IMR-90 (cell line): Measurements from ENCODE around the gene TM7SF2. TPM values are rescaled to one million over a fixed set of nuclear protein-coding genes. Genes with fewer than 3 reads are reported as not detected.
A peak's percentile ranks its signal among the peaks of the same experiment; 100 is the strongest.

ENCODE experiments used
- ATAC-seq: fragments of 200-7000 bp; cut with Tn5 transposase; 2 replicates; pipeline ENCODE4 v1.9.1; 2020; ENCODE audit warnings: low read depth, mild to moderate bottlenecking, moderate library complexity
- BruUV-seq: library from RNA; stranded (reverse); fragments of 400-500 nt; replicated peaks from 2 replicates; lab custom pipeline; 2021; lab: Mats Ljungman, UMichigan
- CTCF ChIA-PET: fragments of 300-600 bp; formaldehyde crosslinking; extraction: SDS; loops from one replicate; lab custom pipeline; 2021; ENCODE audit warnings: antibody characterized with exemption; lab: Yijun Ruan, JAX
- POLR2A ChIA-PET: fragments of 300-600 bp; sonication (Branson Sonifier 250); formaldehyde crosslinking; loops from one replicate; lab custom pipeline; 2022; ENCODE audit warnings: antibody characterized with exemption; ENCODE audit not compliant: unreplicated experiment; lab: Charles Lee
- DNase-seq: peaks from one replicate; pipeline ENCODE4 v3.0.0; 2013
- H2AFZ ChIP-seq: replicated peaks from 2 replicates; pipeline ENCODE3; 2013; ENCODE audit warnings: low read length, mild to moderate bottlenecking; ENCODE audit not compliant: poor library complexity
- H2AK5ac ChIP-seq: 2 replicates; pipeline ENCODE4 v1.6.1; 2013; ENCODE audit warnings: low read depth, low read length, inconsistent platforms
- H2AK9ac ChIP-seq: replicated peaks from 2 replicates; pipeline ENCODE3; 2013; ENCODE audit warnings: mild to moderate bottlenecking, low read depth, low read length, moderate library complexity; ENCODE audit not compliant: poor library complexity
- H2BK120ac ChIP-seq: 2 replicates; pipeline ENCODE4 v1.6.1; 2013; ENCODE audit warnings: low read depth, low read length, inconsistent platforms
- H2BK15ac ChIP-seq: 3 replicates; pipeline ENCODE4 v1.6.1; 2013; ENCODE audit warnings: low read depth, low read length, inconsistent platforms
- H2BK20ac ChIP-seq: 2 replicates; pipeline ENCODE4 v1.6.1; 2013; ENCODE audit warnings: low read depth, mild to moderate bottlenecking, inconsistent platforms, low read length, moderate library complexity
- H2BK5ac ChIP-seq: 2 replicates; pipeline ENCODE4 v1.6.1; 2013; ENCODE audit warnings: mild to moderate bottlenecking, low read depth, low read length, inconsistent platforms; ENCODE audit not compliant: poor library complexity, severe bottlenecking
- H3K14ac ChIP-seq: replicated peaks from 2 replicates; pipeline ENCODE4 v1.6.1; 2013; ENCODE audit warnings: low read depth, low read length, inconsistent platforms
- H3K18ac ChIP-seq: 2 replicates; pipeline ENCODE4 v1.6.1; 2013; ENCODE audit warnings: low read depth, low read length, control low read depth
- H3K23ac ChIP-seq: 2 replicates; pipeline ENCODE4 v1.6.1; 2013; ENCODE audit warnings: low read depth, low read length, inconsistent platforms
- H3K27ac ChIP-seq: 2 replicates; pipeline ENCODE4 v1.5.1; 2013; ENCODE audit warnings: mild to moderate bottlenecking, control low read depth, low read length; ENCODE audit not compliant: insufficient read depth
- H3K27me3 ChIP-seq: 2 replicates; pipeline ENCODE4 v1.6.1; 2013; ENCODE audit warnings: low read length; ENCODE audit not compliant: control insufficient read depth, insufficient read depth
- H3K36me3 ChIP-seq: 2 replicates; pipeline ENCODE4 v1.6.1; 2013; ENCODE audit warnings: low read length, mixed read lengths; ENCODE audit not compliant: control insufficient read depth, insufficient read depth
- H3K4ac ChIP-seq: 2 replicates; pipeline ENCODE4 v1.6.1; 2013; ENCODE audit warnings: low read depth, low read length, inconsistent platforms
- H3K4me1 ChIP-seq: 2 replicates; pipeline ENCODE4 v1.6.1; 2013; ENCODE audit warnings: low read length, mixed read lengths; ENCODE audit not compliant: control insufficient read depth, insufficient read depth
- H3K4me2 ChIP-seq: 2 replicates; pipeline ENCODE4 v1.6.1; 2013; ENCODE audit warnings: low read depth, mild to moderate bottlenecking, control low read depth, low read length, moderate library complexity
- H3K4me3 ChIP-seq: 2 replicates; pipeline ENCODE4 v1.5.1; 2013; ENCODE audit warnings: low read depth, mild to moderate bottlenecking, control low read depth, low read length, moderate library complexity; ENCODE audit not compliant: insufficient read depth
- H3K56ac ChIP-seq: 2 replicates; pipeline ENCODE4 v1.6.1; 2013; ENCODE audit warnings: low read length, inconsistent platforms; ENCODE audit not compliant: insufficient read depth; ENCODE audit errors: extremely low read depth
- H3K79me1 ChIP-seq, 2 experiments: 2 replicates each; pipeline ENCODE4 v1.6.1; 2013; ENCODE audit warnings: low read length in 2 of 2, inconsistent platforms in 1 of 2, low read depth in 1 of 2
- H3K9ac ChIP-seq: 2 replicates; pipeline ENCODE4 v1.6.1; 2013; ENCODE audit warnings: low read depth, low read length, control low read depth
- H3K9me1 ChIP-seq: 2 replicates; pipeline ENCODE4 v1.6.1; 2013; ENCODE audit warnings: low read length, inconsistent platforms; ENCODE audit not compliant: insufficient read depth
- H3K9me3 ChIP-seq: 2 replicates; pipeline ENCODE4 v1.6.1; 2013; ENCODE audit warnings: low read length; ENCODE audit not compliant: control insufficient read depth, insufficient read depth
- H4K20me1 ChIP-seq: 2 replicates; pipeline ENCODE4 v1.6.1; 2013; ENCODE audit warnings: low read length, inconsistent platforms; ENCODE audit not compliant: insufficient read depth
- H4K5ac ChIP-seq: 2 replicates; pipeline ENCODE4 v1.6.1; 2013; ENCODE audit warnings: mild to moderate bottlenecking, low read depth, low read length, control low read depth
- H4K8ac ChIP-seq, 2 experiments: 2 replicates each; pipeline ENCODE4 v1.6.1; 2013; ENCODE audit warnings: low read depth in 2 of 2, low read length in 2 of 2, control low read depth in 1 of 2, inconsistent platforms in 1 of 2
- H4K91ac ChIP-seq: 2 replicates; pipeline ENCODE4 v1.6.1; 2013; ENCODE audit warnings: low read depth, low read length, inconsistent platforms; ENCODE audit not compliant: insufficient read depth
- BHLHE40 ChIP-seq: fragments of 150-350 bp; IDR thresholded peaks from 2 replicates; pipeline ENCODE4 v1.6.1; 2016; ENCODE audit warnings: mild to moderate bottlenecking, low read depth, low read length
- CEBPB ChIP-seq: IDR thresholded peaks from 2 replicates; pipeline ENCODE4 v1.6.1; 2012; ENCODE audit warnings: low read depth, low read length, improper control_type of control experiment
- CHD1 ChIP-seq: IDR thresholded peaks from 2 replicates; pipeline ENCODE4 v1.6.1; 2012; ENCODE audit warnings: low read depth, low read length, improper control_type of control experiment
- FOS ChIP-seq: fragments of 150-350 bp; IDR thresholded peaks from 2 replicates; pipeline ENCODE4 v1.6.1; 2016; ENCODE audit warnings: low read depth, low read length
- MAFK ChIP-seq: IDR thresholded peaks from 2 replicates; pipeline ENCODE4 v1.6.1; 2012; ENCODE audit warnings: low read depth, low read length, improper control_type of control experiment
- MAZ ChIP-seq: IDR thresholded peaks from 2 replicates; pipeline ENCODE4 v1.6.1; 2012; ENCODE audit warnings: low read depth, mild to moderate bottlenecking, low read length, improper control_type of control experiment, moderate library complexity, borderline replicate concordance
- MXI1 ChIP-seq: IDR thresholded peaks from 2 replicates; pipeline ENCODE4 v1.6.1; 2012; ENCODE audit warnings: low read depth, mild to moderate bottlenecking, low read length, moderate library complexity, borderline replicate concordance
- NFE2L2 ChIP-seq: fragments of 150-350 bp; IDR thresholded peaks from 2 replicates; pipeline ENCODE4 v1.6.1; 2016; ENCODE audit warnings: low read depth, mild to moderate bottlenecking, low read length
- POLR2A ChIP-seq: IDR thresholded peaks from 2 replicates; pipeline ENCODE4 v1.6.1; 2012; ENCODE audit warnings: mild to moderate bottlenecking, low read depth, low read length
- RAD21 ChIP-seq: IDR thresholded peaks from 2 replicates; pipeline ENCODE4 v1.6.1; 2012; ENCODE audit warnings: low read length, improper control_type of control experiment
- RCOR1 ChIP-seq: IDR thresholded peaks from 2 replicates; pipeline ENCODE4 v1.6.1; 2012; ENCODE audit warnings: mild to moderate bottlenecking, low read length, improper control_type of control experiment; ENCODE audit not compliant: insufficient replicate concordance
- RFX5 ChIP-seq: IDR thresholded peaks from 2 replicates; pipeline ENCODE4 v1.8.0; 2012; ENCODE audit warnings: low read depth, mild to moderate bottlenecking, low read length, moderate library complexity
- SMC3 ChIP-seq: fragments of 150-350 bp; IDR thresholded peaks from 2 replicates; pipeline ENCODE4 v1.6.1; 2016; ENCODE audit warnings: low read depth, mild to moderate bottlenecking, antibody characterized with exemption, low read length, moderate library complexity
- WGBS, 2 experiments: methylation state at CpG; one replicate each; pipeline versions ENCODE4 v1.1.5 to v1.1.7; 2013; ENCODE audit warnings: missing lambda C conversion rate in 2 of 2; ENCODE audit not compliant: insufficient read length in 1 of 2; ENCODE audit errors: extremely low coverage in 2 of 2; 5-methylcytosine and 5-hydroxymethylcytosine counted together
- dilution Hi-C: fragments of 300-500 bp; cut with HindIII; formaldehyde crosslinking; loops from one replicate; pipeline ENCODE4 v1.14.3; 2018; ENCODE audit warnings: low sequenced_read_pairs; ENCODE audit not compliant: unreplicated experiment
- in situ Hi-C: fragments of 300-500 bp; cut with MboI; formaldehyde crosslinking; loops from 3 replicates; pipeline ENCODE4 v1.14.3; 2019; ENCODE audit warnings: low sequenced_read_pairs, inconsistent platforms, mixed read lengths
- intact Hi-C: fragments of 100-400 bp; cut with micrococcal nuclease; formaldehyde crosslinking; loops from 2 replicates; pipeline ENCODE4 v1.10.0; 2022
- polyA plus RNA-seq, 3 experiments: library from polyadenylated mRNA; depleted of rRNA; stranded (reverse); fragments of >200 nt; gene quantifications; 2 replicates each; pipeline ENCODE4 v1.2.3, GENCODE V29; 2012; ENCODE audit warnings: low replicate concordance in 1 of 3
- total RNA-seq: library from RNA; depleted of rRNA; stranded (reverse); fragments of >200 nt; gene quantifications from 2 replicates; pipeline ENCODE4 v1.2.3, GENCODE V29; 2012
- TF ChIP-seq, protein P1 (sequence below): conservative IDR thresholded peaks from 2 replicates; pipeline ENCODE4 v1.5.1; 2012; ENCODE audit warnings: mild to moderate bottlenecking, low read depth, low read length, improper control_type of control experiment
- TF ChIP-seq, protein P2 (sequence below): fragments of 150-350 bp; IDR thresholded peaks from 2 replicates; pipeline ENCODE4 v1.6.1; 2017; ENCODE audit warnings: mild to moderate bottlenecking, antibody characterized with exemption, low read length, low read depth
- TF ChIP-seq, protein P3 (sequence below): fragments of 150-350 bp; IDR thresholded peaks from 2 replicates; pipeline ENCODE4 v1.6.1; 2016; ENCODE audit warnings: low read depth, mild to moderate bottlenecking, low read length, moderate library complexity, borderline replicate concordance

TM7SF2 gene
- total and polyA plus RNA-seq, 2 of the 4 experiments (the other 2 are of a cell fraction): 5.7 to 7.6 TPM

GRCh38 chr11:65072631-65072966, 39.1 kb upstream of the TM7SF2 start:
- ATAC-seq (no peak), DNase-seq (no peak)
- Histone ChIP-seq H3K27me3 (no peaks in the 10 kb centered on the region), H3K9ac (no peak overlapping the region), H4K91ac (no peak overlapping the region), H2BK20ac (no peak overlapping the region), H3K9me3 (no peaks in the 10 kb centered on the region), H2BK5ac (no peak overlapping the region), H3K14ac (no peak overlapping the region), H3K27ac (no peak overlapping the region), H3K4me1 (no peaks in the 10 kb centered on the region), H3K18ac (no peak overlapping the region), H3K23ac (no peak overlapping the region), H3K4ac (no peak overlapping the region), H3K56ac (no peak overlapping the region), H3K4me3 (no peak overlapping the region), H3K9me1 (no peaks in the 10 kb centered on the region; the same call in 1 of the 2 replicates), H3K4me2 (no peak overlapping the region), H2BK15ac (no peak overlapping the region), H4K5ac (no peak overlapping the region), H2AK9ac (peak overlapping the region; percentile 42), H3K36me3 (no peaks in the 10 kb centered on the region; the same call in none of the 2 replicates), H4K8ac (no peak overlapping the region), H4K20me1 (no peaks in the 10 kb centered on the region), H2AFZ (no peak overlapping the region), H2BK120ac (no peak overlapping the region), H3K79me1 (peaks cover 3 to 6% of the 10 kb centered on the region in 2 experiments; a peak in 3 of 4 replicates), H2AK5ac (no peak overlapping the region)
- BruUV-seq: no TSS peak
- dilution Hi-C loops (no loop called here), in situ Hi-C loops (no loop called here), intact Hi-C loops (no loop called here)
- WGBS, 2 experiments: no CpG with 5 or more reads among the region's 1 CpG
- TF ChIP-seq RAD21 (no peak), CEBPB (no peak), POLR2A (no peak), NFE2L2 (no peak), RCOR1 (no peak), SMC3 (no peak), MXI1 (no peak), CHD1 (no peak), FOS (no peak), MAZ (no peak), RFX5 (no peak), MAFK (no peak), BHLHE40 (no peak)
- TF ChIP-seq, protein P1, sequence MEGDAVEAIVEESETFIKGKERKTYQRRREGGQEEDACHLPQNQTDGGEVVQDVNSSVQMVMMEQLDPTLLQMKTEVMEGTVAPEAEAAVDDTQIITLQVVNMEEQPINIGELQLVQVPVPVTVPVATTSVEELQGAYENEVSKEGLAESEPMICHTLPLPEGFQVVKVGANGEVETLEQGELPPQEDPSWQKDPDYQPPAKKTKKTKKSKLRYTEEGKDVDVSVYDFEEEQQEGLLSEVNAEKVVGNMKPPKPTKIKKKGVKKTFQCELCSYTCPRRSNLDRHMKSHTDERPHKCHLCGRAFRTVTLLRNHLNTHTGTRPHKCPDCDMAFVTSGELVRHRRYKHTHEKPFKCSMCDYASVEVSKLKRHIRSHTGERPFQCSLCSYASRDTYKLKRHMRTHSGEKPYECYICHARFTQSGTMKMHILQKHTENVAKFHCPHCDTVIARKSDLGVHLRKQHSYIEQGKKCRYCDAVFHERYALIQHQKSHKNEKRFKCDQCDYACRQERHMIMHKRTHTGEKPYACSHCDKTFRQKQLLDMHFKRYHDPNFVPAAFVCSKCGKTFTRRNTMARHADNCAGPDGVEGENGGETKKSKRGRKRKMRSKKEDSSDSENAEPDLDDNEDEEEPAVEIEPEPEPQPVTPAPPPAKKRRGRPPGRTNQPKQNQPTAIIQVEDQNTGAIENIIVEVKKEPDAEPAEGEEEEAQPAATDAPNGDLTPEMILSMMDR: no peak
- TF ChIP-seq, protein P2, sequence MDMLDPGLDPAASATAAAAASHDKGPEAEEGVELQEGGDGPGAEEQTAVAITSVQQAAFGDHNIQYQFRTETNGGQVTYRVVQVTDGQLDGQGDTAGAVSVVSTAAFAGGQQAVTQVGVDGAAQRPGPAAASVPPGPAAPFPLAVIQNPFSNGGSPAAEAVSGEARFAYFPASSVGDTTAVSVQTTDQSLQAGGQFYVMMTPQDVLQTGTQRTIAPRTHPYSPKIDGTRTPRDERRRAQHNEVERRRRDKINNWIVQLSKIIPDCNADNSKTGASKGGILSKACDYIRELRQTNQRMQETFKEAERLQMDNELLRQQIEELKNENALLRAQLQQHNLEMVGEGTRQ: no peak
- TF ChIP-seq, protein P3, sequence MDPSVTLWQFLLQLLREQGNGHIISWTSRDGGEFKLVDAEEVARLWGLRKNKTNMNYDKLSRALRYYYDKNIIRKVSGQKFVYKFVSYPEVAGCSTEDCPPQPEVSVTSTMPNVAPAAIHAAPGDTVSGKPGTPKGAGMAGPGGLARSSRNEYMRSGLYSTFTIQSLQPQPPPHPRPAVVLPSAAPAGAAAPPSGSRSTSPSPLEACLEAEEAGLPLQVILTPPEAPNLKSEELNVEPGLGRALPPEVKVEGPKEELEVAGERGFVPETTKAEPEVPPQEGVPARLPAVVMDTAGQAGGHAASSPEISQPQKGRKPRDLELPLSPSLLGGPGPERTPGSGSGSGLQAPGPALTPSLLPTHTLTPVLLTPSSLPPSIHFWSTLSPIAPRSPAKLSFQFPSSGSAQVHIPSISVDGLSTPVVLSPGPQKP: no peak
- CTCF ChIA-PET: no interaction called here
- POLR2A ChIA-PET: no interaction called here
